OCI-LY7 (cell line): ENCODE results near the gene MCHR1. TPM values are rescaled to one million over a fixed set of nuclear protein-coding genes. Genes with fewer than 3 reads are reported as not detected.

ENCODE experiments used
- BruUV-seq: library from RNA; stranded (reverse); fragments of 400-500 nt; replicated peaks from 2 replicates; lab custom pipeline; 2021; lab: Mats Ljungman, UMichigan
- CTCF ChIA-PET: fragments of 300-600 bp; sonication (Branson Sonifier 250); formaldehyde crosslinking; loops from one replicate; lab custom pipeline; 2022; ENCODE audit warnings: antibody characterized with exemption; ENCODE audit not compliant: unreplicated experiment; lab: Charles Lee
- POLR2A ChIA-PET: fragments of 300-600 bp; sonication (Branson Sonifier 250); formaldehyde crosslinking; loops from one replicate; lab custom pipeline; 2022; ENCODE audit warnings: antibody characterized with exemption; lab: Charles Lee
- DNase-seq: peaks from one replicate; pipeline ENCODE4 v3.0.0-alpha.2; 2015; ENCODE audit warnings: low spot score
- H2AFZ ChIP-seq: fragments of 200-600 bp; sonication (generic), shearing (Covaris generic); 2 replicates; pipeline ENCODE4 v1.6.1; 2014; ENCODE audit warnings: mild to moderate bottlenecking, antibody characterized with exemption, low read length, moderate library complexity
- H3K27ac ChIP-seq: fragments of 200-600 bp; sonication (generic); 2 replicates; pipeline ENCODE4 v1.5.1; 2014; ENCODE audit warnings: mixed run types, low read depth, mild to moderate bottlenecking, moderate library complexity, low read length, inconsistent platforms; ENCODE audit not compliant: poor library complexity, severe bottlenecking
- H3K36me3 ChIP-seq: fragments of 200-600 bp; sonication (generic); 2 replicates; pipeline ENCODE4 v1.6.1; 2014; ENCODE audit warnings: mild to moderate bottlenecking, antibody characterized with exemption, low read length, moderate library complexity, mixed read lengths; ENCODE audit not compliant: insufficient read depth
- H3K4me1 ChIP-seq: fragments of 200-600 bp; sonication (generic); 2 replicates; pipeline ENCODE4 v1.5.1; 2014; ENCODE audit warnings: mild to moderate bottlenecking, low read length; ENCODE audit not compliant: insufficient read depth, poor library complexity, severe bottlenecking
- H3K4me2 ChIP-seq: fragments of 200-600 bp; sonication (generic); 2 replicates; pipeline ENCODE4 v1.6.1; 2014; ENCODE audit warnings: mild to moderate bottlenecking, low read length
- H3K4me3 ChIP-seq: fragments of 200-600 bp; sonication (generic); 2 replicates; pipeline ENCODE4 v1.5.1; 2014; ENCODE audit warnings: mild to moderate bottlenecking, low read depth, low read length; ENCODE audit not compliant: poor library complexity, severe bottlenecking
- H3K79me2 ChIP-seq: fragments of 200-600 bp; sonication (generic); 2 replicates; pipeline ENCODE4 v1.6.1; 2016; ENCODE audit warnings: low read depth, mild to moderate bottlenecking, low read length, moderate library complexity, mixed read lengths; ENCODE audit not compliant: insufficient read depth
- H3K9me2 ChIP-seq: fragments of 200-600 bp; sonication (generic); 2 replicates; pipeline ENCODE4 v1.6.1; 2016; ENCODE audit warnings: mild to moderate bottlenecking, low read length, mixed read lengths; ENCODE audit not compliant: insufficient read depth
- H3K9me3 ChIP-seq: fragments of 200-600 bp; sonication (generic); 2 replicates; pipeline ENCODE4 v1.6.1; 2014; ENCODE audit warnings: mild to moderate bottlenecking, mixed run types, low read length, mixed read lengths
- H4K20me1 ChIP-seq: fragments of 200-600 bp; sonication (generic); 2 replicates; pipeline ENCODE4 v1.6.1; 2014; ENCODE audit warnings: mild to moderate bottlenecking, antibody characterized with exemption, low read length, moderate library complexity, mixed read lengths; ENCODE audit not compliant: insufficient read depth
- EZH2phosphoT487 ChIP-seq: fragments of 200-600 bp; sonication (generic); IDR thresholded peaks from 2 replicates; pipeline ENCODE4 v1.6.1; 2018; ENCODE audit warnings: low read depth, borderline replicate concordance, mild to moderate bottlenecking, mixed run types, antibody characterized with exemption, low read length, moderate library complexity, mixed read lengths
- intact Hi-C: fragments of 100-400 bp; cut with micrococcal nuclease; formaldehyde crosslinking; loops from one replicate; pipeline ENCODE4 v1.10.0; 2022; ENCODE audit not compliant: unreplicated experiment
- total RNA-seq, 2 experiments: library from RNA; depleted of rRNA in 1 of 2; stranded (reverse); fragments of >200 nt in 1 of 2; shearing (Covaris generic) in 1 of 2; gene quantifications; 2 replicates each; pipeline ENCODE4 v1.2.3, GENCODE V29; 2014 to 2022
- TF ChIP-seq, protein P1 (sequence below): fragments of 200-600 bp; sonication (generic); conservative IDR thresholded peaks from 2 replicates; pipeline ENCODE4 v1.5.1; 2014; ENCODE audit warnings: mild to moderate bottlenecking, antibody characterized with exemption, low read length, moderate library complexity, mixed read lengths

MCHR1 gene
- total RNA-seq, 2 experiments from 2014 or later = not detected

DNA sequence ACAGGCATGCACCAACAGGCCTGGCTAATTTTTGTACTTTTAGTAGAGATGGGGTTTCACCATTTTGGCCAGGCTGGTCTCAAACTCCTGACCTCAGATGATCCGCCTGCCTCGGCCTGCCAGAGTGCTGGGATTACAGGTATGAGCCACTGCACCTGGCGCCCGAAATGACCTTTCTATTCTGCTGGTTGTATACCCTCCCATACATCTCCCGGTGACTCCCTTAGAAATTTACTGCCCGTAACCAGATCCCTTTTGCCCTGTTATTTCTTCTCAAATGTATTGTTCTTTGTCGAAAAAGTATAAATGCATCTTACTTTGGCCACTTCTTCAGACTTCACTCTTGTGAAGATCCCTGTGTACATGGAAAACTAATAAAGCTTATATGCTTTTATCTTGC is 22.0 kb downstream of the MCHR1 start:
- no peaks in the 10 kb centered on the region for H3K36me3 ChIP-seq
- H3K4me1 ChIP-seq = no peaks in the 10 kb centered on the region
- no peaks in the 10 kb centered on the region for H3K9me2 ChIP-seq
- no peak overlapping the region for H3K4me2 ChIP-seq
- ChIA-PET POLR2A (interaction anchor here (0.6 to 0.7 kb wide), 3 partner anchors 31 to 1030 kb away, joined by 3 to 6 read pairs (median 3); no protein-coding TSS in a partner anchor), CTCF (interaction anchor here (0.6 kb wide), 1 partner anchor 83 kb away, joined by 3 read pairs; no protein-coding TSS in a partner anchor)
- peaks cover 2% of the 10 kb centered on the region; the same call in 1 of the 2 replicates for H3K9me3 ChIP-seq
- TF ChIP-seq EZH2phosphoT487 = no peak
- TF ChIP-seq, protein P1, sequence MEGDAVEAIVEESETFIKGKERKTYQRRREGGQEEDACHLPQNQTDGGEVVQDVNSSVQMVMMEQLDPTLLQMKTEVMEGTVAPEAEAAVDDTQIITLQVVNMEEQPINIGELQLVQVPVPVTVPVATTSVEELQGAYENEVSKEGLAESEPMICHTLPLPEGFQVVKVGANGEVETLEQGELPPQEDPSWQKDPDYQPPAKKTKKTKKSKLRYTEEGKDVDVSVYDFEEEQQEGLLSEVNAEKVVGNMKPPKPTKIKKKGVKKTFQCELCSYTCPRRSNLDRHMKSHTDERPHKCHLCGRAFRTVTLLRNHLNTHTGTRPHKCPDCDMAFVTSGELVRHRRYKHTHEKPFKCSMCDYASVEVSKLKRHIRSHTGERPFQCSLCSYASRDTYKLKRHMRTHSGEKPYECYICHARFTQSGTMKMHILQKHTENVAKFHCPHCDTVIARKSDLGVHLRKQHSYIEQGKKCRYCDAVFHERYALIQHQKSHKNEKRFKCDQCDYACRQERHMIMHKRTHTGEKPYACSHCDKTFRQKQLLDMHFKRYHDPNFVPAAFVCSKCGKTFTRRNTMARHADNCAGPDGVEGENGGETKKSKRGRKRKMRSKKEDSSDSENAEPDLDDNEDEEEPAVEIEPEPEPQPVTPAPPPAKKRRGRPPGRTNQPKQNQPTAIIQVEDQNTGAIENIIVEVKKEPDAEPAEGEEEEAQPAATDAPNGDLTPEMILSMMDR = no peak
- no peaks in the 10 kb centered on the region for H4K20me1 ChIP-seq
- no peak overlapping the region for H2AFZ ChIP-seq
- H3K79me2 ChIP-seq = no peaks in the 10 kb centered on the region
- intact Hi-C loops = no loop called here
- no peak for DNase-seq
- H3K27ac ChIP-seq = no peak overlapping the region
- BruUV-seq = no TSS peak
- H3K4me3 ChIP-seq = no peak overlapping the region

DNA sequence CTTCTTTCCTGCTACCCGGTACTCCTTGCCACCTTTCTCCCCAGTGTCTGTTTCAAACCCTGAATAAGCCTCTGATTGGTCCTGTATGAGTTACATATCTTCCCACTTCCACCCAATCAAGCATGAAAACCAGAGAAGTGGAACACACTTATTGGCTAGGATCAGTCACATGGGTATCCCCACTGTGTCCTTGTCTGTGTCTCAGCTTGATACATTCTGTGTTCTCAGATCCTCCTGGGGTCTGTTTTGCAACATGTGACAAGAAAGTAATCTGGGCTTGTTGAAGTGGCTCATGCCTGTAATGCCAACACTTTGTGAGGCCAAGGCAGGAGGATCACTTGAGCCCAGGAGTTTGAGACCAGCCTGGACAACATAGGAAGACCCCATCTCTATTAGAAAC is 23.9 kb downstream of the MCHR1 start:
- no peak overlapping the region for H3K4me3 ChIP-seq
- CTCF ChIA-PET = no interaction called here
- no peaks in the 10 kb centered on the region for H4K20me1 ChIP-seq
- intact Hi-C loops = no loop called here
- BruUV-seq = no TSS peak
- H2AFZ ChIP-seq = no peak overlapping the region
- H3K27ac ChIP-seq = no peak overlapping the region
- POLR2A ChIA-PET = interaction anchor here (1.0 kb wide), 1 partner anchor 18 kb away, joined by 3 read pairs; no protein-coding TSS in a partner anchor
- H3K79me2 ChIP-seq = no peaks in the 10 kb centered on the region
- H3K4me2 ChIP-seq = no peak overlapping the region
- TF ChIP-seq, protein P1 = no peak
- TF ChIP-seq EZH2phosphoT487 = no peak
- peaks cover 16% of the 10 kb centered on the region; the same call in 1 of the 2 replicates for H3K9me3 ChIP-seq
- no peaks in the 10 kb centered on the region for H3K36me3 ChIP-seq
- H3K9me2 ChIP-seq = no peaks in the 10 kb centered on the region
- H3K4me1 ChIP-seq = no peaks in the 10 kb centered on the region
- DNase-seq = no peak

DNA sequence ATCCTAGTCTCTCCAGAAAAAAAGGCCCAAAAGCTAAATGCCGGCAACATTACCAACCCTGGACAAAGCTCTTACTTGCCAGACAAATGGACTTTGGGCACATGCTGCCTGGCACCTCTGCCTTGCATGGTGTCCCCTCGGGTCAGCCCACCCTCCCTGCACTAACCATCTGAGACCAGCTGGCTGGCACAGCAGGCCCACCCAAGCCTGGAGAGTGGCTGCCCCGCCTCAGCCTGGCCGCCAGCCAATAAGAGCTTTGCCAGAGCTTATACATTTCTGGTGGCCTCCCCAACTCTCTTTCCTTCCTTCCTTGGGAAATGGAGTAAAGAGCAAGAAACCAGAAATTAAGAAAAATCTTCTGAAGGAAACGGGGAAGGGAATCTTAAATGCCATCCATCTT is 24.5 kb downstream of the MCHR1 start:
- H3K4me2 ChIP-seq = no peak overlapping the region
- H3K27ac ChIP-seq = no peak overlapping the region
- no peak overlapping the region for H3K4me3 ChIP-seq
- H3K9me3 ChIP-seq = peaks cover 16% of the 10 kb centered on the region; the same call in 1 of the 2 replicates
- BruUV-seq = no TSS peak
- no peaks in the 10 kb centered on the region for H3K4me1 ChIP-seq
- H3K79me2 ChIP-seq = no peaks in the 10 kb centered on the region
- ChIA-PET CTCF (no interaction called here), POLR2A (interaction anchor here (1.0 kb wide), 1 partner anchor 18 kb away, joined by 3 read pairs; no protein-coding TSS in a partner anchor)
- H4K20me1 ChIP-seq = no peaks in the 10 kb centered on the region
- no peak overlapping the region for H2AFZ ChIP-seq
- no peaks in the 10 kb centered on the region for H3K36me3 ChIP-seq
- TF ChIP-seq EZH2phosphoT487 = no peak
- TF ChIP-seq, protein P1 = no peak
- no peak for DNase-seq
- no peaks in the 10 kb centered on the region for H3K9me2 ChIP-seq
- intact Hi-C loops = no loop called here
